ENCODE measurements around the gene INMT.

Gene INMT

GRCh38 chr7:30727061-30727945 lies 24.6 kb upstream of the INMT start:
- DNase-seq (ENCODE audit: low read depth, low spot score) = no peak
- Histone ChIP-seq H3K4me3 (ENCODE audit: low read length) (no peak overlapping the region), H3K27ac (ENCODE audit: low read length) (no peak overlapping the region), H3K36me3 (ENCODE audit: control insufficient read depth, insufficient read depth, low read length) (no peaks in the 10 kb centered on the region), H3K4me1 (ENCODE audit: control insufficient read depth, insufficient read depth, low read length) (0 out of 2 replicates have a peak, but pooled peaks cover 2% of the 10 kb centered on the region), H3K27me3 (ENCODE audit: control insufficient read depth, insufficient read depth, low read length) (no peaks in the 10 kb centered on the region), H3K9me3 (ENCODE audit: control insufficient read depth, insufficient read depth, low read length) (no peaks in the 10 kb centered on the region)
- WGBS (ENCODE audit: insufficient coverage, insufficient read length) = no CpG with 5 or more reads among the region's 8 CpGs

- Histone ChIP-seq H3K9me3 (ENCODE audit: control insufficient read depth, insufficient read depth, low read length) (no peaks in the 10 kb centered on the region), H3K27me3 (ENCODE audit: control insufficient read depth, insufficient read depth, low read length) (no peaks in the 10 kb centered on the region), H3K36me3 (ENCODE audit: control insufficient read depth, insufficient read depth, low read length) (no peaks in the 10 kb centered on the region), H3K27ac (ENCODE audit: low read length) (no peak overlapping the region), H3K4me1 (ENCODE audit: control insufficient read depth, insufficient read depth, low read length) (0 out of 2 replicates have a peak, but pooled peaks cover 2% of the 10 kb centered on the region), H3K4me3 (ENCODE audit: low read length) (no peak overlapping the region)
- WGBS (ENCODE audit: insufficient coverage, insufficient read length) = 100% methylated on average over 1 of the region's 6 CpGs
- DNase-seq (ENCODE audit: low read depth, low spot score) = no peak
Observed at GRCh38 chr7:30728591-30729100, 23.3 kb upstream of the INMT start.

GRCh38 chr7:30729642-30730041 lies 22.3 kb upstream of the INMT start:
- DNase-seq (ENCODE audit: low read depth, low spot score) = no peak
- Histone ChIP-seq H3K36me3 (ENCODE audit: control insufficient read depth, insufficient read depth, low read length) (no peaks in the 10 kb centered on the region), H3K27me3 (ENCODE audit: control insufficient read depth, insufficient read depth, low read length) (no peaks in the 10 kb centered on the region), H3K27ac (ENCODE audit: low read length) (no peak overlapping the region), H3K9me3 (ENCODE audit: control insufficient read depth, insufficient read depth, low read length) (no peaks in the 10 kb centered on the region), H3K4me1 (ENCODE audit: control insufficient read depth, insufficient read depth, low read length) (0 out of 2 replicates have a peak, but pooled peaks cover 2% of the 10 kb centered on the region), H3K4me3 (ENCODE audit: low read length) (no peak overlapping the region)
- no CpG with 5 or more reads among the region's 2 CpGs for WGBS (ENCODE audit: insufficient coverage, insufficient read length)

- Histone ChIP-seq H3K4me3 (ENCODE audit: low read length) (no peak overlapping the region), H3K27ac (ENCODE audit: low read length) (no peak overlapping the region), H3K27me3 (ENCODE audit: control insufficient read depth, insufficient read depth, low read length) (no peaks in the 10 kb centered on the region), H3K9me3 (ENCODE audit: control insufficient read depth, insufficient read depth, low read length) (no peaks in the 10 kb centered on the region), H3K4me1 (ENCODE audit: control insufficient read depth, insufficient read depth, low read length) (0 out of 2 replicates have a peak, but pooled peaks cover 2% of the 10 kb centered on the region), H3K36me3 (ENCODE audit: control insufficient read depth, insufficient read depth, low read length) (no peaks in the 10 kb centered on the region)
- WGBS (ENCODE audit: insufficient coverage, insufficient read length) = no CpG with 5 or more reads among the region's 2 CpGs
- DNase-seq (ENCODE audit: low read depth, low spot score) = no peak
Observed at GRCh38 chr7:30730097-30730496, 21.8 kb upstream of the INMT start.

- Histone ChIP-seq H3K27me3 (ENCODE audit: control insufficient read depth, insufficient read depth, low read length) (no peaks in the 10 kb centered on the region), H3K36me3 (ENCODE audit: control insufficient read depth, insufficient read depth, low read length) (no peaks in the 10 kb centered on the region), H3K4me3 (ENCODE audit: low read length) (no peak overlapping the region), H3K9me3 (ENCODE audit: control insufficient read depth, insufficient read depth, low read length) (no peaks in the 10 kb centered on the region), H3K4me1 (ENCODE audit: control insufficient read depth, insufficient read depth, low read length) (0 out of 2 replicates have a peak, but pooled peaks cover 2% of the 10 kb centered on the region), H3K27ac (ENCODE audit: low read length) (no peak overlapping the region)
- no CpG with 5 or more reads among the region's 4 CpGs for WGBS (ENCODE audit: insufficient coverage, insufficient read length)
- no peak for DNase-seq (ENCODE audit: low read depth, low spot score)
Observed at GRCh38 chr7:30730996-30731395, 20.9 kb upstream of the INMT start.

- WGBS (ENCODE audit: insufficient coverage, insufficient read length) = no CpG with 5 or more reads among the region's 11 CpGs
- no peaks in the 10 kb centered on the region for H3K36me3 ChIP-seq (ENCODE audit: control insufficient read depth, insufficient read depth, low read length)
- no peaks in the 10 kb centered on the region for H3K27me3 ChIP-seq (ENCODE audit: control insufficient read depth, insufficient read depth, low read length)
- H3K4me3 ChIP-seq (ENCODE audit: low read length) = no peak overlapping the region
- H3K9me3 ChIP-seq (ENCODE audit: control insufficient read depth, insufficient read depth, low read length) = no peaks in the 10 kb centered on the region
- 0 out of 2 replicates have a peak, but pooled peaks cover 2% of the 10 kb centered on the region for H3K4me1 ChIP-seq (ENCODE audit: control insufficient read depth, insufficient read depth, low read length)
- DNase-seq (ENCODE audit: low read depth, low spot score) = no peak
- H3K27ac ChIP-seq (ENCODE audit: low read length) = no peak overlapping the region
Observed at GRCh38 chr7:30731581-30731980, 20.4 kb upstream of the INMT start.

GRCh38 chr7:30732606-30733005 lies 19.3 kb upstream of the INMT start:
- H3K27me3 ChIP-seq (ENCODE audit: control insufficient read depth, insufficient read depth, low read length) = no peaks in the 10 kb centered on the region
- no CpG with 5 or more reads among the region's 12 CpGs for WGBS (ENCODE audit: insufficient coverage, insufficient read length)

GRCh38 chr7:30733216-30733615 lies 18.7 kb upstream of the INMT start:
- Histone ChIP-seq H3K27ac (ENCODE audit: low read length) (no peak overlapping the region), H3K9me3 (ENCODE audit: control insufficient read depth, insufficient read depth, low read length) (no peaks in the 10 kb centered on the region), H3K4me1 (ENCODE audit: control insufficient read depth, insufficient read depth, low read length) (no peaks in the 10 kb centered on the region), H3K36me3 (ENCODE audit: control insufficient read depth, insufficient read depth, low read length) (no peaks in the 10 kb centered on the region), H3K27me3 (ENCODE audit: control insufficient read depth, insufficient read depth, low read length) (no peaks in the 10 kb centered on the region), H3K4me3 (ENCODE audit: low read length) (no peak overlapping the region)
- DNase-seq (ENCODE audit: low read depth, low spot score) = no peak
- no CpG with 5 or more reads among the region's 6 CpGs for WGBS (ENCODE audit: insufficient coverage, insufficient read length)

More at GRCh38 chr7:30732606-30733005, 19.3 kb upstream of the INMT start:
- Histone ChIP-seq H3K4me1 (ENCODE audit: control insufficient read depth, insufficient read depth, low read length) (no peaks in the 10 kb centered on the region), H3K9me3 (ENCODE audit: control insufficient read depth, insufficient read depth, low read length) (no peaks in the 10 kb centered on the region), H3K36me3 (ENCODE audit: control insufficient read depth, insufficient read depth, low read length) (no peaks in the 10 kb centered on the region), H3K4me3 (ENCODE audit: low read length) (no peak overlapping the region), H3K27ac (ENCODE audit: low read length) (no peak overlapping the region)
- no peak for DNase-seq (ENCODE audit: low read depth, low spot score)

- Histone ChIP-seq H3K27me3 (ENCODE audit: control insufficient read depth, insufficient read depth, low read length) (no peaks in the 10 kb centered on the region), H3K27ac (ENCODE audit: low read length) (no peak overlapping the region), H3K4me1 (ENCODE audit: control insufficient read depth, insufficient read depth, low read length) (no peaks in the 10 kb centered on the region), H3K4me3 (ENCODE audit: low read length) (no peak overlapping the region), H3K36me3 (ENCODE audit: control insufficient read depth, insufficient read depth, low read length) (no peaks in the 10 kb centered on the region), H3K9me3 (ENCODE audit: control insufficient read depth, insufficient read depth, low read length) (no peaks in the 10 kb centered on the region)
- no CpG with 5 or more reads among the region's 11 CpGs for WGBS (ENCODE audit: insufficient coverage, insufficient read length)
- DNase-seq (ENCODE audit: low read depth, low spot score) = no peak
Observed at GRCh38 chr7:30733691-30734090, 18.2 kb upstream of the INMT start.

GRCh38 chr7:30734497-30734896 lies 17.4 kb upstream of the INMT start:
- Histone ChIP-seq H3K36me3 (ENCODE audit: control insufficient read depth, insufficient read depth, low read length) (no peaks in the 10 kb centered on the region), H3K27me3 (ENCODE audit: control insufficient read depth, insufficient read depth, low read length) (no peaks in the 10 kb centered on the region), H3K9me3 (ENCODE audit: control insufficient read depth, insufficient read depth, low read length) (no peaks in the 10 kb centered on the region), H3K27ac (ENCODE audit: low read length) (no peak overlapping the region), H3K4me3 (ENCODE audit: low read length) (no peak overlapping the region), H3K4me1 (ENCODE audit: control insufficient read depth, insufficient read depth, low read length) (no peaks in the 10 kb centered on the region)
- WGBS (ENCODE audit: insufficient coverage, insufficient read length) = no CpG with 5 or more reads among the region's 7 CpGs
- no peak for DNase-seq (ENCODE audit: low read depth, low spot score)

All from iPS DF 6.9 (cell line).